ENCODE results near the gene HS6ST1.

- no peak for TF ChIP-seq POLR2A (IDR thresholded peaks at IDR 0.05)
- no peak for TF ChIP-seq CTCF (IDR thresholded peaks at IDR 0.05)
These were observed 26.9 kb upstream of the HS6ST1 start for GRCh38 chr2:128345436-128346165.
